PC-3 (cell line): ENCODE measurements around the gene MYO7A.

Experiments used
- CTCF ChIP-seq: fragments of 300-600 bp; sonication (generic); conservative IDR thresholded peaks from 2 replicates; pipeline ENCODE4 v1.5.1; 2017; ENCODE audit warnings: antibody characterized with exemption, low read depth, mild to moderate bottlenecking, low read length
- EZH2 ChIP-seq: fragments of 300-600 bp; sonication (generic); IDR thresholded peaks from one replicate; pipeline ENCODE4 v1.6.1; 2017; ENCODE audit warnings: antibody characterized with exemption, mild to moderate bottlenecking, low read length; ENCODE audit not compliant: unreplicated experiment
- EZH2phosphoT487 ChIP-seq: fragments of 300-600 bp; sonication (generic); IDR thresholded peaks from 2 replicates; pipeline ENCODE4 v1.6.1; 2018; ENCODE audit warnings: mild to moderate bottlenecking, antibody characterized with exemption, low read length, borderline replicate concordance

GRCh38 chr11:77127920-77128691 is at the start of gene MYO7A:
- TF ChIP-seq CTCF (no peak), EZH2 (no peak), EZH2phosphoT487 (no peak)
